ENCODE measurements around the gene ACTMAP. TPM values are rescaled to one million over a fixed set of nuclear protein-coding genes. Genes with fewer than 3 reads are reported as not detected.

Gene ACTMAP
- total and polyA plus RNA-seq, 2 of the 8 experiments (the other 6 are each of a cell fraction or from before 2014, with no cell fraction given), result 24.1 to 26.5 TPM

DNA sequence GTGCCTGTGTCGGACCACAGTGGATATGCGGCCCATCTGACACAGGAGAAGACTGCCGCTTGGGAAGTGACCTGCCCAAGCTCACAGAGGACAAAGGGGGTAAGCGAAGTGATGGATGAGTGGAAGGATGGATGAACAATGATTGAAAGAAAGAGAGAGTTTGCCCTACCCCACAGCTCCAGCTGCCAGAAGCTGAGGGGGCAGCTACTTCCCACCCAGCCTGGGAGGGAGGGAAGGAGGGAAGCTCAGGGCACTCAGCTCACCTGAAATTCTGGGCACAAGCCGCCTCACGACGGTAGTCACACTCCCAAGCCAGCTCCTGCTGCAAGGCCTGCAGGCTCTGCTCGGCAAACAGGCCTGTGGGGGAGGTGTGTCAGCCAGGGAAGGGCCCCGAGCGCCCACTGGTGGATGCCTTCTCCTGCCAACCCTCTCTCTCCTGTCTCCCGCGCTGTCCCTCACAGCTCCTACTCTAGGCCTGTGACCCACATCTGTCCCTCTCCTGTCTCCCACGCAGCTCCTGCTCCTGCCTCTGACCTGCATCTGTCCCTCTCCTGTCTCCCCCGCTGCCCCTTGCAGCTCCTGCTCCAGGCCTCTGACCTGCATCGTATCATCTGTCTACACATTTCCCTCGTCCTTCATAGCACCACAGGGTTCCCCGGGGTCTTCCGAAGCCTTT is 47.8 kb downstream of the ACTMAP start:
- peaks cover 8 to 28% (median 25%) of the 10 kb centered on the region in 4 experiments; a peak in 7 of 8 replicates for H3K36me3 ChIP-seq (ENCODE audit: control insufficient read depth in 2 of 4, insufficient read depth in 4 of 4, low read length in 3 of 4)
- no peak overlapping the region; the same call in 1 of the 2 replicates for H3K27ac ChIP-seq (ENCODE audit: low read depth, low read length)
- H3K79me1 ChIP-seq (ENCODE audit: low read depth, low read length), result peaks cover 3% of the 10 kb centered on the region; the same call in 1 of the 2 replicates
- H3K18ac ChIP-seq (ENCODE audit: extremely low read depth, low read length), result no peak overlapping the region
- no peak overlapping the region for H4K8ac ChIP-seq (ENCODE audit: extremely low read depth, insufficient read depth, low read length)
- H3K9me3 ChIP-seq (ENCODE audit: insufficient read depth in 2 of 2, low read depth in 1 of 2, low read length in 1 of 2), result no peaks in the 10 kb centered on the region
- ChIA-PET POLR2A (ENCODE audit: partially characterized antibody) (interaction anchor here (0.9 to 2.8 kb wide), 12 partner anchors 9 to 126 kb away, joined by 3 to 24 read pairs (median 4); partner anchors contain the start of genes ACTMAP, COQ8B, ITPKC and NUMBL), CTCF (ENCODE audit: partially characterized antibody) (interaction anchor here (0.7 to 4.0 kb wide), 19 partner anchors 9 to 122 kb away, joined by 3 to 15 read pairs (median 3); partner anchors contain the start of genes COQ8B, ITPKC and MIA)
- no peak overlapping the region for H4K91ac ChIP-seq (replicated peaks; ENCODE audit: insufficient read length, low read length)
- H2BK12ac ChIP-seq (ENCODE audit: low read depth, low read length), result no peak overlapping the region
- no peak overlapping the region for H4K5ac ChIP-seq (ENCODE audit: insufficient read length, low read depth, low read length)
- no peak overlapping the region for H3K56ac ChIP-seq (replicated peaks; ENCODE audit: insufficient read length, low read depth, low read length)
- H3K79me2 ChIP-seq (ENCODE audit: control insufficient read depth in 1 of 2, insufficient read depth in 2 of 2, low read length in 2 of 2), result no peaks in the 10 kb centered on the region
- H3K4me3 ChIP-seq (ENCODE audit: extremely low read depth in 1 of 4, insufficient read depth in 2 of 4, low read depth in 3 of 4, low read length in 4 of 4), result no peak overlapping the region
- H3K4me1 ChIP-seq (replicated peaks in 1 of 4; ENCODE audit: control insufficient read depth in 3 of 4, insufficient read depth in 4 of 4, low read length in 3 of 4), result peaks cover 0 to 4% (median 1%) of the 10 kb centered on the region in 4 experiments; a peak in 5 of 7 replicates
- no peaks in the 10 kb centered on the region; the same call in 1 of the 2 replicates for H3K23me2 ChIP-seq (ENCODE audit: low read depth, low read length)
- 76 to 100% methylated on average over 1 to 18 of the region's 18 CpGs for WGBS, 2 experiments (ENCODE audit: extremely low coverage in 1 of 2, insufficient coverage in 1 of 2, insufficient read length in 1 of 2, insufficient replicate concordance in 2 of 2, low coverage in 1 of 2, low lambda C conversion rate in 2 of 2, missing lambda C conversion rate in 1 of 2)
- H3K9ac ChIP-seq (replicated peaks in 1 of 4; ENCODE audit: extremely low read depth in 1 of 4, low read depth in 3 of 4, low read length in 3 of 4), result no peak overlapping the region
- no peak overlapping the region for H2AFZ ChIP-seq (ENCODE audit: low read length)
- FAIRE-seq (no peak), DNase-seq (ENCODE audit: low read depth in 1 of 2, low spot score in 2 of 2) (peak in 1 of 2 experiments; percentile 84)
- H2BK5ac ChIP-seq (ENCODE audit: low read depth, low read length), result no peak overlapping the region
- H3K4ac ChIP-seq (replicated peaks; ENCODE audit: insufficient read length, low read depth, low read length), result no peak overlapping the region
- TF ChIP-seq, protein P1, sequence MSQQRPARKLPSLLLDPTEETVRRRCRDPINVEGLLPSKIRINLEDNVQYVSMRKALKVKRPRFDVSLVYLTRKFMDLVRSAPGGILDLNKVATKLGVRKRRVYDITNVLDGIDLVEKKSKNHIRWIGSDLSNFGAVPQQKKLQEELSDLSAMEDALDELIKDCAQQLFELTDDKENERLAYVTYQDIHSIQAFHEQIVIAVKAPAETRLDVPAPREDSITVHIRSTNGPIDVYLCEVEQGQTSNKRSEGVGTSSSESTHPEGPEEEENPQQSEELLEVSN (IDR thresholded peaks at IDR 0.05), result no peak
- TF ChIP-seq, protein P2, sequence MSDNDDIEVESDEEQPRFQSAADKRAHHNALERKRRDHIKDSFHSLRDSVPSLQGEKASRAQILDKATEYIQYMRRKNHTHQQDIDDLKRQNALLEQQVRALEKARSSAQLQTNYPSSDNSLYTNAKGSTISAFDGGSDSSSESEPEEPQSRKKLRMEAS (IDR thresholded peaks at IDR 0.05), result 0 out of 2 replicates have a peak, but pooled peaks have one; percentile 37
- TF ChIP-seq SIN3A (conservative IDR thresholded peaks at IDR 0.05 in 1 of 2, IDR thresholded peaks at IDR 0.05 in 1 of 2; ENCODE audit: low read depth in 1 of 2, low read length in 2 of 2) (0 out of 4 replicates have a peak, but pooled peaks of 1 of the 2 experiments have one; percentile 39), RAD21 (IDR thresholded peaks at IDR 0.05 in 1 of 2, conservative IDR thresholded peaks at IDR 0.05 in 1 of 2; ENCODE audit: low read depth in 2 of 2, low read length in 2 of 2) (peak; percentile 60 to 66)
- TF ChIP-seq, protein P3, sequence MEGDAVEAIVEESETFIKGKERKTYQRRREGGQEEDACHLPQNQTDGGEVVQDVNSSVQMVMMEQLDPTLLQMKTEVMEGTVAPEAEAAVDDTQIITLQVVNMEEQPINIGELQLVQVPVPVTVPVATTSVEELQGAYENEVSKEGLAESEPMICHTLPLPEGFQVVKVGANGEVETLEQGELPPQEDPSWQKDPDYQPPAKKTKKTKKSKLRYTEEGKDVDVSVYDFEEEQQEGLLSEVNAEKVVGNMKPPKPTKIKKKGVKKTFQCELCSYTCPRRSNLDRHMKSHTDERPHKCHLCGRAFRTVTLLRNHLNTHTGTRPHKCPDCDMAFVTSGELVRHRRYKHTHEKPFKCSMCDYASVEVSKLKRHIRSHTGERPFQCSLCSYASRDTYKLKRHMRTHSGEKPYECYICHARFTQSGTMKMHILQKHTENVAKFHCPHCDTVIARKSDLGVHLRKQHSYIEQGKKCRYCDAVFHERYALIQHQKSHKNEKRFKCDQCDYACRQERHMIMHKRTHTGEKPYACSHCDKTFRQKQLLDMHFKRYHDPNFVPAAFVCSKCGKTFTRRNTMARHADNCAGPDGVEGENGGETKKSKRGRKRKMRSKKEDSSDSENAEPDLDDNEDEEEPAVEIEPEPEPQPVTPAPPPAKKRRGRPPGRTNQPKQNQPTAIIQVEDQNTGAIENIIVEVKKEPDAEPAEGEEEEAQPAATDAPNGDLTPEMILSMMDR (IDR thresholded peaks at IDR 0.05; ENCODE audit: control extremely low read depth in 1 of 3, insufficient read depth in 1 of 3, low read depth in 1 of 3, low read length in 3 of 3), result peak; percentile 74 to 83 (median 75)
- no peaks in the 10 kb centered on the region for H3K27me3 ChIP-seq (replicated peaks in 1 of 4; ENCODE audit: control insufficient read depth in 3 of 4, extremely low read depth in 1 of 4, insufficient read depth in 3 of 4, low read length in 3 of 4)
- 0 out of 4 replicates have a peak overlapping the region, but pooled peaks of 1 of the 2 experiments have one; percentile 6 for H3K4me2 ChIP-seq (ENCODE audit: insufficient read depth in 1 of 2, low read depth in 2 of 2, low read length in 2 of 2)
- no peak overlapping the region for H2BK120ac ChIP-seq (replicated peaks; ENCODE audit: low read depth, low read length)
- no peak overlapping the region for H2BK20ac ChIP-seq (ENCODE audit: low read length)
- H2BK15ac ChIP-seq (ENCODE audit: low read length), result no peak overlapping the region
- H3K14ac ChIP-seq (ENCODE audit: insufficient read length), result no peak overlapping the region
- no peak overlapping the region for H2AK5ac ChIP-seq (ENCODE audit: low read depth, low read length)
- no peak overlapping the region for H3K23ac ChIP-seq (ENCODE audit: insufficient read length)
- H4K20me1 ChIP-seq (replicated peaks in 1 of 2; ENCODE audit: control insufficient read depth in 1 of 2, insufficient read depth in 2 of 2, low read length in 2 of 2), result peaks cover 0 to 4% of the 10 kb centered on the region in 2 experiments

All from H1 (cell line).